HCT116 (cell line): ENCODE measurements around the gene STK35. TPM values are rescaled to one million over a fixed set of nuclear protein-coding genes. Genes with fewer than 3 reads are reported as not detected.
A peak's percentile ranks its signal among the peaks of the same experiment; 100 is the strongest.

ENCODE experiments used
- ATAC-seq: fragments of 200-7000 bp; cut with Tn5 transposase; 2 replicates; pipeline ENCODE4 v1.9.1; 2020; ENCODE audit warnings: mild to moderate bottlenecking, moderate library complexity
- BruUV-seq: library from RNA; stranded (reverse); fragments of 400-500 nt; replicated peaks from 2 replicates; lab custom pipeline; 2021; lab: Mats Ljungman, UMichigan
- CTCF ChIA-PET: fragments of 300-600 bp; sonication (Branson Sonifier 250); formaldehyde crosslinking; loops from one replicate; lab custom pipeline; 2021; ENCODE audit warnings: antibody characterized with exemption; lab: Charles Lee
- POLR2A ChIA-PET: fragments of 300-600, 350-600 bp; sonication (Branson Sonifier 250); formaldehyde crosslinking; loops from one replicate; lab custom pipeline; 2021; ENCODE audit warnings: antibody characterized with exemption; lab: Charles Lee
- RAD21 ChIA-PET, 2 experiments: fragments of 300-600 bp; sonication (Branson Sonifier 250); formaldehyde crosslinking; loops; one replicate each; lab custom pipeline; 2023; ENCODE audit warnings: low total read pairs in 2 of 2; ENCODE audit not compliant: uncharacterized antibody in 2 of 2, unreplicated experiment in 2 of 2, low non-redundant PET in 1 of 2; lab: Charles Lee
- DNase-seq: peaks from one replicate; pipeline ENCODE4 v3.0.0-alpha.2; 2010; ENCODE audit warnings: low read depth, low spot score
- H2AFZ ChIP-seq: fragments of 200-600 bp; shearing (Covaris generic), sonication (generic); 2 replicates; pipeline ENCODE4 v1.6.1; 2017; ENCODE audit warnings: low read depth, mixed run types, mixed read lengths, antibody characterized with exemption, low read length; ENCODE audit not compliant: poor library complexity, severe bottlenecking
- H3K27ac ChIP-seq: 2 replicates; pipeline ENCODE4 v1.5.1; 2012; ENCODE audit warnings: low read depth, low read length
- H3K27me3 ChIP-seq: fragments of 200-600 bp; sonication (generic); 2 replicates; pipeline ENCODE4 v1.6.1; 2016; ENCODE audit warnings: mixed run types, low read length, mixed read lengths; ENCODE audit not compliant: insufficient read depth
- H3K36me3 ChIP-seq, 2 experiments: fragments of 200-500 bp in 1 of 2; fragments of 200-600 bp in 1 of 2; sonication (Bioruptor generic) in 1 of 2; sonication (generic) in 1 of 2; 2 replicates each; pipeline versions ENCODE4 v1.5.1 to v1.6.1; 2014 to 2016; ENCODE audit warnings: low read length in 2 of 2, inconsistent platforms in 1 of 2, mixed read lengths in 1 of 2, mixed run types in 1 of 2; ENCODE audit not compliant: insufficient read depth in 2 of 2, control insufficient read depth in 1 of 2
- H3K4me1 ChIP-seq, 2 experiments: fragments of 200-600 bp in 1 of 2; sonication (generic) in 1 of 2; 2 replicates each; pipeline versions ENCODE4 v1.5.1 to v1.6.1; 2012 to 2017; ENCODE audit warnings: low read length in 2 of 2, inconsistent platforms in 1 of 2, mild to moderate bottlenecking in 1 of 2, mixed read lengths in 1 of 2, mixed run types in 1 of 2, moderate library complexity in 1 of 2; ENCODE audit not compliant: insufficient read depth in 2 of 2, control insufficient read depth in 1 of 2
- H3K4me2 ChIP-seq: fragments of 200-600 bp; sonication (generic); 2 replicates; pipeline ENCODE4 v1.6.1; 2017; ENCODE audit warnings: mixed run types, low read length, mixed read lengths
- H3K4me3 ChIP-seq, 2 experiments: fragments of 200-600 bp in 1 of 2; sonication (generic) in 1 of 2; replicated peaks in 1 of 2; 2 replicates each; pipeline ENCODE4 v1.5.1; 2011 to 2016; ENCODE audit warnings: low read length in 2 of 2, control low read depth in 1 of 2, low read depth in 1 of 2, mild to moderate bottlenecking in 1 of 2, mixed read lengths in 1 of 2, mixed run types in 1 of 2
- H3K79me2 ChIP-seq: fragments of 200-600 bp; sonication (generic); 2 replicates; pipeline ENCODE4 v1.6.1; 2017; ENCODE audit warnings: mild to moderate bottlenecking, mixed run types, low read length, moderate library complexity, mixed read lengths; ENCODE audit not compliant: insufficient read depth
- H3K9ac ChIP-seq: fragments of 200-600 bp; sonication (generic); 2 replicates; pipeline ENCODE4 v1.6.1; 2016; ENCODE audit warnings: low read length, mixed read lengths
- H3K9me2 ChIP-seq: fragments of 200-600 bp; sonication (generic), shearing (Covaris generic); 2 replicates; pipeline ENCODE4 v1.6.1; 2017; ENCODE audit warnings: mixed run types, mild to moderate bottlenecking, moderate library complexity; ENCODE audit not compliant: insufficient read depth
- H3K9me3 ChIP-seq, 2 experiments: fragments of 200-500 bp in 1 of 2; fragments of 200-600 bp in 1 of 2; sonication (Bioruptor generic) in 1 of 2; sonication (generic) in 1 of 2; 2 replicates each; pipeline ENCODE4 v1.6.1; 2014 to 2017; ENCODE audit warnings: low read length in 2 of 2, mixed read lengths in 2 of 2, inconsistent platforms in 1 of 2, low read depth in 1 of 2, mild to moderate bottlenecking in 1 of 2, mixed run types in 1 of 2, moderate library complexity in 1 of 2; ENCODE audit not compliant: control insufficient read depth in 1 of 2, insufficient read depth in 1 of 2
- H4K20me1 ChIP-seq: fragments of 200-600 bp; sonication (generic), shearing (Covaris generic); 2 replicates; pipeline ENCODE4 v1.6.1; 2017; ENCODE audit warnings: mixed run types, mild to moderate bottlenecking, moderate library complexity; ENCODE audit not compliant: insufficient read depth
- ATF3 ChIP-seq: IDR thresholded peaks from 2 replicates; pipeline ENCODE4 v1.6.1; 2012
- CBX3 ChIP-seq: IDR thresholded peaks from 2 replicates; pipeline ENCODE4 v1.6.1; 2012; ENCODE audit warnings: low read depth
- CEBPB ChIP-seq: IDR thresholded peaks from 2 replicates; pipeline ENCODE4 v1.6.1; 2012; ENCODE audit warnings: low read depth
- EGR1 ChIP-seq: IDR thresholded peaks from 2 replicates; pipeline ENCODE4 v1.6.1; 2012; ENCODE audit warnings: low read depth
- ELF1 ChIP-seq: IDR thresholded peaks from 2 replicates; pipeline ENCODE4 v1.6.1; 2012; ENCODE audit warnings: low read depth, borderline replicate concordance
- EZH2 ChIP-seq: fragments of 200-600 bp; sonication (generic); IDR thresholded peaks from 2 replicates; pipeline ENCODE4 v1.6.1; 2017; ENCODE audit warnings: antibody characterized with exemption, mixed run types
- EZH2phosphoT487 ChIP-seq: fragments of 200-600 bp; IDR thresholded peaks from 2 replicates; pipeline ENCODE4 v1.6.1; 2018; ENCODE audit warnings: antibody characterized with exemption, borderline replicate concordance
- FOSL1 ChIP-seq: IDR thresholded peaks from 2 replicates; pipeline ENCODE4 v1.6.1; 2012; ENCODE audit warnings: low read depth
- JUND ChIP-seq: IDR thresholded peaks from 2 replicates; pipeline ENCODE4 v1.6.1; 2012
- MAX ChIP-seq: IDR thresholded peaks from 2 replicates; pipeline ENCODE4 v1.6.1; 2012
- POLR2A ChIP-seq: IDR thresholded peaks from 2 replicates; pipeline ENCODE4 v1.7.0; 2011; ENCODE audit warnings: borderline replicate concordance; ENCODE audit not compliant: insufficient read depth, insufficient read length; ENCODE audit errors: extremely low read depth
- POLR2AphosphoS5 ChIP-seq: IDR thresholded peaks from 2 replicates; pipeline ENCODE4 v1.6.1; 2011; ENCODE audit warnings: mild to moderate bottlenecking, low read depth, low read length, moderate library complexity
- REST ChIP-seq: IDR thresholded peaks from 2 replicates; pipeline ENCODE4 v1.6.1; 2012; ENCODE audit warnings: low read depth
- SRF ChIP-seq: IDR thresholded peaks from 2 replicates; pipeline ENCODE4 v1.6.1; 2012; ENCODE audit warnings: low read depth
- TCF7L2 ChIP-seq: IDR thresholded peaks from 2 replicates; pipeline ENCODE4 v1.7.0; 2011; ENCODE audit warnings: borderline replicate concordance, inconsistent platforms; ENCODE audit not compliant: insufficient read depth, insufficient read length; ENCODE audit errors: extremely low read depth
- YY1 ChIP-seq: IDR thresholded peaks from 2 replicates; pipeline ENCODE4 v1.6.1; 2011; ENCODE audit warnings: low read length, low read depth, moderate library complexity, mild to moderate bottlenecking; ENCODE audit not compliant: insufficient replicate concordance; ENCODE audit errors: extremely low read depth
- ZBTB33 ChIP-seq: IDR thresholded peaks from 2 replicates; pipeline ENCODE4 v1.6.1; 2011; ENCODE audit warnings: mild to moderate bottlenecking, low read length, moderate library complexity; ENCODE audit not compliant: insufficient replicate concordance; ENCODE audit errors: extremely low read depth
- ZFX ChIP-seq: fragments of 450-650 bp; IDR thresholded peaks from 2 replicates; pipeline ENCODE4 v1.6.1; 2017
- ZNF274 ChIP-seq: fragments of 200-500 bp; sonication (Bioruptor generic); IDR thresholded peaks from 2 replicates; pipeline ENCODE4 v1.6.1; 2014; ENCODE audit warnings: mild to moderate bottlenecking, low read depth, low read length, inconsistent platforms
- intact Hi-C: fragments of 100-400 bp; cut with micrococcal nuclease; formaldehyde crosslinking; loops from 2 replicates; pipeline ENCODE4 v1.10.0; 2022
- total RNA-seq: library from RNA; stranded (reverse); gene quantifications from one replicate; pipeline ENCODE4 v1.2.1, GENCODE V29; 2021; ENCODE audit not compliant: unreplicated experiment

STK35 gene
- total RNA-seq, 1 experiment from 2014 or later, result 32.8 TPM

- TF ChIP-seq CEBPB (no peak), POLR2AphosphoS5 (no peak), REST (no peak), JUND (no peak), YY1 (no peak), CBX3 (no peak), ATF3 (no peak), EZH2 (no peak), POLR2A (no peak), MAX (no peak), ZBTB33 (no peak), ZFX (no peak), TCF7L2 (no peak), EZH2phosphoT487 (no peak), SRF (no peak), EGR1 (no peak), ELF1 (no peak), ZNF274 (no peak), FOSL1 (no peak)
- TF ChIP-seq, all 23 proteins: peak for 0
- no peaks in the 10 kb centered on the region; a peak in 1 of 4 replicates for H3K36me3 ChIP-seq
Measured at GRCh38 chr20:2130683-2131082, 29.1 kb downstream of the STK35 start.

More at GRCh38 chr20:2130683-2131082, 29.1 kb downstream of the STK35 start:
- intact Hi-C loops, result no loop called here
- Histone ChIP-seq H3K4me2 (peak overlapping the region; percentile 69), H3K79me2 (peaks cover 91% of the 10 kb centered on the region), H3K27ac (no peak overlapping the region), H3K9me2 (no peaks in the 10 kb centered on the region), H2AFZ (no peak overlapping the region), H3K27me3 (no peaks in the 10 kb centered on the region), H4K20me1 (peaks cover 10% of the 10 kb centered on the region; the same call in 1 of the 2 replicates), H3K9me3 (no peaks in the 10 kb centered on the region), H3K9ac (no peak overlapping the region), H3K4me1 (peaks cover 23 to 45% of the 10 kb centered on the region in 2 experiments), H3K4me3 (no peak overlapping the region)
- ChIA-PET POLR2A (no interaction called here), CTCF (interaction anchor here (2.3 kb wide), 1 partner anchor 42 kb away, joined by 6 read pairs; no protein-coding TSS in a partner anchor), RAD21 (no interaction called here)
- DNase-seq (no peak), ATAC-seq (no peak)
- BruUV-seq, result no TSS peak
